HEK293T (cell line): Measurements from ENCODE around the gene SMIM36.

Experiments
- FOXK2 ChIP-seq: fragments of 450-650 bp; IDR thresholded peaks from 2 replicates; pipeline ENCODE4 v1.6.1; 2016; ENCODE audit warnings: mild to moderate bottlenecking
- FOXM1 ChIP-seq: fragments of 450-650 bp; IDR thresholded peaks from 2 replicates; pipeline ENCODE4 v1.6.1; 2017; ENCODE audit warnings: mild to moderate bottlenecking, borderline replicate concordance
- NFRKB ChIP-seq: fragments of 450-650 bp; IDR thresholded peaks from 2 replicates; pipeline ENCODE4 v1.6.1; 2016; ENCODE audit warnings: mild to moderate bottlenecking, moderate library complexity
- SP1 ChIP-seq: fragments of 450-650 bp; IDR thresholded peaks from 2 replicates; pipeline ENCODE4 v1.6.1; 2017

DNA sequence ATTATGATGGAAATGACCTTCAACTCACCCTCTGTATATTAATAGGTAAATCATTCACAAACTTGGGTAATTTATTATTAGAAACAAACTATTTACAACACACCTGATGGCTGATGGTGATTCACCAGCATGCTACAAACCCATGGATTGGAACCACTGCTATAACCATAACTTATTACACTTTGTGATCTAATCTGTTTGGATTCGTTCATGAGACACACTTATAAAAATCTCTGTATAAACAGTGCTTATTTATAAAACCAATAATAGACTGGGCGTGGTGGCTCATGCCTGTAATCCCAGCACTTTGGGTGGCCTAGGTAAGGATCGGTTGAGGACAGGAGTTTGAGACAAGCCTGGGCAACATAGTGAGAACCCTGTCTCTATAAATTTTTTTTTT is 16.0 kb downstream of the SMIM36 start:
- no peak for TF ChIP-seq FOXK2
- no peak for TF ChIP-seq SP1
- no peak for TF ChIP-seq NFRKB
- no peak for TF ChIP-seq FOXM1
